HG03095 (cell line): ENCODE data around the gene CWF19L2.
"Not testable (repeated sequence)": the region's sequence is repeated elsewhere in the genome, so short reads cannot be mapped to it uniquely, and the experiment has no call there.

Source experiments
- ATAC-seq: cut with Tn5 transposase; IDR thresholded peaks from one replicate; pipeline ENCODE4 v1.9.1; 2021; ENCODE audit warnings: moderate library complexity; ENCODE audit not compliant: unreplicated experiment

The CWF19L2 gene

GRCh38 chr11:107439586-107440167 is 17.9 kb downstream of the CWF19L2 start:
- ATAC-seq = no peak

GRCh38 chr11:107438148-107438547 is 19.5 kb downstream of the CWF19L2 start:
- no peak for ATAC-seq

GRCh38 chr11:107430525-107430924 is 27.1 kb downstream of the CWF19L2 start:
- ATAC-seq = no peak

GRCh38 chr11:107427569-107428180 is 29.9 kb downstream of the CWF19L2 start:
- no peak for ATAC-seq

GRCh38 chr11:107413352-107413751 is 44.3 kb downstream of the CWF19L2 start:
- ATAC-seq = no peak

- no peak for ATAC-seq
These were observed 48.8 kb downstream of the CWF19L2 start for GRCh38 chr11:107408762-107409211.

GRCh38 chr11:107405260-107405659 is 52.4 kb downstream of the CWF19L2 start:
- ATAC-seq = no peak

GRCh38 chr11:107401131-107401530 is 56.5 kb downstream of the CWF19L2 start:
- not testable (repeated sequence) for ATAC-seq

GRCh38 chr11:107397357-107397756 is 60.3 kb downstream of the CWF19L2 start:
- no peak for ATAC-seq

- ATAC-seq = no peak
These were observed 65.0 kb downstream of the CWF19L2 start for GRCh38 chr11:107392611-107393010.

GRCh38 chr11:107390701-107391100 is 66.9 kb downstream of the CWF19L2 start:
- ATAC-seq = not testable (repeated sequence)

- no peak for ATAC-seq
These were observed 70.0 kb downstream of the CWF19L2 start for GRCh38 chr11:107387666-107388065.

GRCh38 chr11:107385361-107385981 is 72.2 kb downstream of the CWF19L2 start:
- ATAC-seq = no peak

GRCh38 chr11:107384144-107384852 is 73.3 kb downstream of the CWF19L2 start:
- ATAC-seq = no peak

- ATAC-seq = no peak
These were observed 85.2 kb downstream of the CWF19L2 start for GRCh38 chr11:107372439-107372838.

- ATAC-seq = no peak
These were observed 87.2 kb downstream of the CWF19L2 start for GRCh38 chr11:107370390-107370789.

GRCh38 chr11:107359701-107360100 is 97.9 kb downstream of the CWF19L2 start:
- no peak for ATAC-seq

- no peak for ATAC-seq
These were observed 99.7 kb downstream of the CWF19L2 start for GRCh38 chr11:107357877-107358276.

- no peak for ATAC-seq
These were observed 102.8 kb downstream of the CWF19L2 start for GRCh38 chr11:107354780-107355179.

- no peak for ATAC-seq
These were observed 119.7 kb downstream of the CWF19L2 start for GRCh38 chr11:107337917-107338316.

- ATAC-seq = no peak
These were observed 125.9 kb downstream of the CWF19L2 start for GRCh38 chr11:107331728-107332127.

- ATAC-seq = no peak
These were observed 128.5 kb downstream of the CWF19L2 start for GRCh38 chr11:107329164-107329563.
